HG03064 (cell line): Measurements from ENCODE around the gene CPNE6.

Source experiments
- ATAC-seq: cut with Tn5 transposase; IDR thresholded peaks from one replicate; pipeline ENCODE4 v1.9.1; 2021; ENCODE audit warnings: low read depth; ENCODE audit not compliant: unreplicated experiment

CPNE6 gene

GRCh38 chr14:24053548-24054323, 17.6 kb upstream of the CPNE6 start:
- ATAC-seq: no peak

GRCh38 chr14:24054324-24054641, 17.1 kb upstream of the CPNE6 start:
- no peak for ATAC-seq

GRCh38 chr14:24054646-24055045, 16.7 kb upstream of the CPNE6 start:
- no peak for ATAC-seq

DNA sequence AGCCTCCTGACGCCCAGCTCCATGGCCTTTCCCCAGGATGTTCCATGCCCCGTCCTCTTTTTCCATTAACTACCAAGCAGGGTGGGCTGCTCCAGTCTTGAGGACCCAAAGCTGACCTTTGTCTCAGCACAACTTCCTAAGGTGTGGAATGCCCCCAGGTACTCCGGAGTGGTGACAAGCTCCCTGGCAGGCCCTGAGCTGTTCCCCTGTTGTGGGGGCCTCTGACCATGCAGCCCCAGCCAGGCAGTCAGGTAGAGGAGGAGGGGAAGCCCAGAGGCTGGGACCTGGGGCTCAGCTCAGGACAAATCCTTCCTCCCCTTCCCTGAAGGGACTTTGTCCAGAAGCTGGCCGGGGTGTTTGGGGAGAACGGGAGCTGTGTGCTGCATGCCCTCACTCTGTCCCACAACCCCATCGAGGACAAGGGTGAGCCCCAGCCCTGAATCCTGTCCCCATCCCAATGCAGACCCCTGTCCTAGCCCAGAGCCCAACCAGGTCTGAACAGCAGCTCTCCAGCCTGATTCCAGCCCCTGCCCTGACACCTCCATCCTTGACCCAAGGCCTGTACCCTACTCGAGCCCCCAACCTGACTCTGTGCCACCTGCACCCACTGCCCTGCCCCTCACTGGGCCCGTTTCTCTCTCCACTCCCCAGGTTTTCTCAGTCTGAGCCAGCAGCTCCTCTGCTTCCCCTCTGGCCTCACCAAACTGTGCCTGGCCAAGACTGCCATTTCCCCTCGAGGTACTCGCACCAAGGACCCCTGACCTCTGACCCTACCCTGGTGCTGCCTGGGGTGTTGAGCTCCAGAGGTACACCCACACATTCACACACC, 15.2 kb upstream of the CPNE6 start:
- ATAC-seq: no peak

GRCh38 chr14:24056800-24057184, 14.6 kb upstream of the CPNE6 start:
- no peak for ATAC-seq

DNA sequence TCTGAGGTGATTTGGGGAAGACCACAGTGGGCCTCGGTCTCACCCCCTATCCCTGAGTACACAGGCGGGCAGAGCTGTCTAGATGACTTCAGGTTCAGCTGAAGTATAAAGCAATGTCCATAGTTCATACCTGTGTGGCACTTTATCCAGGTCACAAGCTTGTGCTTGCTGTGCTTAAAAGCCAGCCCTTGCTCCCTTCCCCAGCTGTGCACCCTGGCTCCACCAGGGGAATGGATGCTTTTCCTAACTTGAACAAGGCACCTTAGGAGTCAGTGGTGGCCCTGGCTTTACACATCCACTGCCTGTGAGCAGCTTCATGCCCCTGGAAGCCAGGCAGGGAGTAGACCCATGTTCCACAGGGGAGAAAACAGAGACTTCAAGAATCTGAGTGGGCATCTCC, 14.1 kb upstream of the CPNE6 start:
- no peak for ATAC-seq

DNA sequence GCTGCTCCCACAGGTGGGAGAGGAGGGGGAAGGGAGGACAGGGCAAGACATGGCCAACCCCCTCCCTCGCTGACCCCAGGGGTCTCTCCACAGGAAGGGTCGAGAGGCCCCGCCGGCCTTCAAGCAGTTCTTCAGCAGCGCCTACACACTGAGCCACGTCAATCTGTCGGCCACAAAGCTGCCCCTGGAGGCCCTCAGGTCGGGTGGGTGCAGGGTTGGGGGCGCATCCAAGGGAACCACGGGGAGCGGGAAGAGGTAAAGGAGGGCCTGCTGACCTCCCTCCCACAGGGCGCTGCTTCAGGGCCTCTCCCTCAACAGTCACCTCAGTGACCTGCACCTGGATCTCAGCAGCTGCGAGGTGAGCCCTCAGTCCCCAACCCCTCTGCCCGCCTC, 13.5 kb upstream of the CPNE6 start:
- ATAC-seq: no peak

GRCh38 chr14:24058260-24058950, 13.0 kb upstream of the CPNE6 start:
- no peak for ATAC-seq

DNA sequence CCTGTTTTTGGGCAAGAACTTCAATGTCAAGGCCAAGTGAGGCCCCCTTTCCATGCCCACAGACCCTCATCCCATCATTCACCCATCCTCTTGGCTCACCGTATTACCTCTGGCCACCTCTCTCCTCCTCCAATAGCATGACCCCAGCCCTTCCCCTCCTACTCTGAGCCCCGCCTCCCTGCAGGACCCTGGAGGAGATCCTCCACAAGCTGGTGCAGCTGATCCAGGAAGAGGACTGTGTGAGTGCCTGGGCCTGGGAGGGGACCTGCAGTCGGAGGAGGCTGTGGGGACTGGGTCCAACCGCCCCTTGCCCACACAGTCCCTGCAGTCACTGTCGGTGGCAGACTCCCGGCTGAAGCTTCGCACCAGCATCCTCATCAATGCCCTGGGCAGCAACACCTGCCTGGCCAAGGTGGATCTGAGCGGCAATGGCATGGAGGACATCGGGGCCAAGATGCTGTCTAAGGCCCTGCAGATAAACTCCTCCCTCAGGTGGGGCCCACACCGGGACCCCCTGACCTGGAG, 12.3 kb upstream of the CPNE6 start:
- no peak for ATAC-seq

- ATAC-seq: no peak
These were observed 11.4 kb upstream of the CPNE6 start for GRCh38 chr14:24059841-24060388.

DNA sequence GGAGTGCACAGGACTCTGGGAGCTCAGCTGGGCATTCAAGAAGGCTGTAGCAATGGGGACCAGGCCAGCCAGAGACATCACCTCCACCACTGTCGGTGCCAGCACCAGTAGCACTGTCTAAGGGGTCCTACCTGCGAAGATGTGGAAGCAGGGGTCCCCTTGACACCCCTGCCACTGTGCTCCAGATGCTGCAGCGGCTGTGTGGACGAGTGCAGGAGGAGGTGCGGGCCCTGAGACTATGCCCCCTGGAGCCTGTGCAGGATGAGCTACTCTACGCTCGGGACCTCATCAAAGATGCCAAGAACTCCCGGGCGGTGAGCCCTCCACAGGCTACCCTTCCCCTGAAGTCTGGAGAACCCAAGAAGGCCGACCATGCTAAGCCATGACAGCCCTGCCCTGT, 10.9 kb upstream of the CPNE6 start:
- ATAC-seq: no peak

GRCh38 chr14:24060984-24061913, 10.1 kb upstream of the CPNE6 start:
- no peak for ATAC-seq

- no peak for ATAC-seq
These were observed 9.0 kb upstream of the CPNE6 start for GRCh38 chr14:24062216-24062980.

- ATAC-seq: no peak
These were observed 8.0 kb upstream of the CPNE6 start for GRCh38 chr14:24063263-24063836.

GRCh38 chr14:24064091-24064795, 7.1 kb upstream of the CPNE6 start:
- ATAC-seq: no peak

DNA sequence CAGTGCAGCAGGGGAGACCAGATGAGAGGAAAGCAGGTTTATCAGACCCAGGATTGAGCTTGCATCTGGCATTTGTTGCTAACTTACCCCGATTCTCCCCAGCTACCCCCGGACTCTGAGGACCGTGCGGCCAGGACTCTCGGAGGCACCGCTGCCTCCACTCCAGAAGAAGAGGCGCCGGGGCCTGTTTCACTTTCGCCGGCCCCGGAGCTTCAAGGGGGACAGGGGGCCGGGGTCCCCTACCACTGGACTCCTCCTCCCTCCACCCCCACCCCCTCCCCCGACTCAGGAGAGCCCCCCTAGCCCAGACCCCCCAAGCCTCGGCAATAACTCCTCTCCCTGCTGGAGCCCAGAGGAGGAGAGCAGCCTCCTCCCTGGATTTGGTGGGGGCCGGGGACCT, 6.5 kb upstream of the CPNE6 start:
- no peak for ATAC-seq

- no peak for ATAC-seq
These were observed 6.0 kb upstream of the CPNE6 start for GRCh38 chr14:24065408-24065807.

- ATAC-seq: no peak
These were observed 4.7 kb upstream of the CPNE6 start for GRCh38 chr14:24066496-24067132.
